ENCODE results near the gene FBXL19. TPM values are rescaled to one million over a fixed set of nuclear protein-coding genes. Genes with fewer than 3 reads are reported as not detected.
A peak's percentile ranks its signal among the peaks of the same experiment; 100 is the strongest.

Gene FBXL19
- total and polyA plus RNA-seq, 2 of the 13 experiments (the other 11 are each of a cell fraction or from before 2014, with no cell fraction given), result 6.0 to 13.7 TPM

DNA sequence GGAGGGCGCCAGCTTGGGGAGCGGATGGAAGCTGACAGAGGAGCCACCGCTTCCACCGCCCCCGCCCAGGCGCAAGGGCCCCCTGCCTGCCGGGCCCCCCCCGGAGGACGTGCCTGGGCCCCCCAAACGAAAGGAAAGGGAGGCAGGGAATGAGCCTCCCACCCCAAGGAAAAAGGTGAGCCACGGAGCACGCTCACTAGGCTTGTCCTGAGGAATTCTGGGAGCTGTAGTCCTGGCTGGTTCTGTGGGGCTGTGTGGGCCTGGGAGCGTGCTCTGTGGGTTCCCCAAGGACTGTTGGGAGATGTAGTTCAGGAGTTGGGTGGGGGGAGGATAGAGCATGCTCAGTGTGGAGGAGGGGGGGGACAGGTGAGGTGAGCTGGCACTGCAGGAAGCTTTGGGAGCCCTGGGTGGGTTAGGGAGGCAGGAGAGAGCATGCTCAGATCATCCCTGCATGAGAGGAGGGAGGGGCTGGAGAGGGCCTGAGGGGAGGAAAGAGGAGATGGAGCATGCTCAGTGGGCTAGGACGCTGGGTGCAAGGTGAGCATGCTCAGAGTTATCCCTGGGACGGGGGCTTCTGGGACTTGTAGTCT lies 4.5 kb downstream of the FBXL19 start (continued):
- TF ChIP-seq TEF (CRISPR knock-in tag; IDR thresholded peaks at IDR 0.05) (no peak), ZNF530 (CRISPR knock-in tag; IDR thresholded peaks at IDR 0.05; ENCODE audit: low read depth) (no peak), THAP11 (CRISPR knock-in tag; IDR thresholded peaks at IDR 0.05) (peak; percentile 96), ZBTB39 (CRISPR knock-in tag; IDR thresholded peaks at IDR 0.05) (peak; percentile 45; the same call in 1 of the 2 replicates), NR2C2 (CRISPR knock-in tag; IDR thresholded peaks at IDR 0.05; ENCODE audit: borderline replicate concordance) (peak; percentile 80)
- TF ChIP-seq, protein P1, sequence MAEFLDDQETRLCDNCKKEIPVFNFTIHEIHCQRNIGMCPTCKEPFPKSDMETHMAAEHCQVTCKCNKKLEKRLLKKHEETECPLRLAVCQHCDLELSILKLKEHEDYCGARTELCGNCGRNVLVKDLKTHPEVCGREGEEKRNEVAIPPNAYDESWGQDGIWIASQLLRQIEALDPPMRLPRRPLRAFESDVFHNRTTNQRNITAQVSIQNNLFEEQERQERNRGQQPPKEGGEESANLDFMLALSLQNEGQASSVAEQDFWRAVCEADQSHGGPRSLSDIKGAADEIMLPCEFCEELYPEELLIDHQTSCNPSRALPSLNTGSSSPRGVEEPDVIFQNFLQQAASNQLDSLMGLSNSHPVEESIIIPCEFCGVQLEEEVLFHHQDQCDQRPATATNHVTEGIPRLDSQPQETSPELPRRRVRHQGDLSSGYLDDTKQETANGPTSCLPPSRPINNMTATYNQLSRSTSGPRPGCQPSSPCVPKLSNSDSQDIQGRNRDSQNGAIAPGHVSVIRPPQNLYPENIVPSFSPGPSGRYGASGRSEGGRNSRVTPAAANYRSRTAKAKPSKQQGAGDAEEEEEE (CRISPR knock-in tag; IDR thresholded peaks at IDR 0.05; ENCODE audit: borderline replicate concordance), result no peak
- TF ChIP-seq, protein P2, sequence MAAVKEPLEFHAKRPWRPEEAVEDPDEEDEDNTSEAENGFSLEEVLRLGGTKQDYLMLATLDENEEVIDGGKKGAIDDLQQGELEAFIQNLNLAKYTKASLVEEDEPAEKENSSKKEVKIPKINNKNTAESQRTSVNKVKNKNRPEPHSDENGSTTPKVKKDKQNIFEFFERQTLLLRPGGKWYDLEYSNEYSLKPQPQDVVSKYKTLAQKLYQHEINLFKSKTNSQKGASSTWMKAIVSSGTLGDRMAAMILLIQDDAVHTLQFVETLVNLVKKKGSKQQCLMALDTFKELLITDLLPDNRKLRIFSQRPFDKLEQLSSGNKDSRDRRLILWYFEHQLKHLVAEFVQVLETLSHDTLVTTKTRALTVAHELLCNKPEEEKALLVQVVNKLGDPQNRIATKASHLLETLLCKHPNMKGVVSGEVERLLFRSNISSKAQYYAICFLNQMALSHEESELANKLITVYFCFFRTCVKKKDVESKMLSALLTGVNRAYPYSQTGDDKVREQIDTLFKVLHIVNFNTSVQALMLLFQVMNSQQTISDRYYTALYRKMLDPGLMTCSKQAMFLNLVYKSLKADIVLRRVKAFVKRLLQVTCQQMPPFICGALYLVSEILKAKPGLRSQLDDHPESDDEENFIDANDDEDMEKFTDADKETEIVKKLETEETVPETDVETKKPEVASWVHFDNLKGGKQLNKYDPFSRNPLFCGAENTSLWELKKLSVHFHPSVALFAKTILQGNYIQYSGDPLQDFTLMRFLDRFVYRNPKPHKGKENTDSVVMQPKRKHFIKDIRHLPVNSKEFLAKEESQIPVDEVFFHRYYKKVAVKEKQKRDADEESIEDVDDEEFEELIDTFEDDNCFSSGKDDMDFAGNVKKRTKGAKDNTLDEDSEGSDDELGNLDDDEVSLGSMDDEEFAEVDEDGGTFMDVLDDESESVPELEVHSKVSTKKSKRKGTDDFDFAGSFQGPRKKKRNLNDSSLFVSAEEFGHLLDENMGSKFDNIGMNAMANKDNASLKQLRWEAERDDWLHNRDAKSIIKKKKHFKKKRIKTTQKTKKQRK (IDR thresholded peaks at IDR 0.05; ENCODE audit: low read length), result no peak

Measured in HepG2 (cell line).